ENCODE data around the gene BPIFA2. TPM values are rescaled to one million over a fixed set of nuclear protein-coding genes. Genes with fewer than 3 reads are reported as not detected.

Gene BPIFA2
- total and polyA plus RNA-seq, 12 donors = not detected

DNA sequence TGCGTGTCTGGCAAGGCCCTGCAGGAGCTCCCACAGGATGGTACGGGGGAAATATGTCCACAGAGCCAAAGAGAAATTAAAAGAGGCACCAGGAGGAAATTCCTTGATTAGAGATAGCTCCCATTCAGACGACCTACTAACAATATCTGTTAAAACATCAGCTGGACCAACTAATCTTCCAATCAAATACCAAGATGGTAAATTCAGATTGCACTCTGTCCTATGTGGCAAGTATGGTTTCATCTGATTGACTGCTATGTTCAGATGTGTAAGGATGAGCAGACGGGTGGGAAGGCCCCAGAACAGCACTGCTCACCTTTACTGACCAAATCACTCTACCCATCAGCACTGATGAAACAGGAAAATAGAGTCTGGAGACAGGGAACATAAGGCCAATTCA is 19.5 kb downstream of the BPIFA2 start:
- no peak overlapping the region for H3K27ac ChIP-seq
- TF ChIP-seq, protein P1, sequence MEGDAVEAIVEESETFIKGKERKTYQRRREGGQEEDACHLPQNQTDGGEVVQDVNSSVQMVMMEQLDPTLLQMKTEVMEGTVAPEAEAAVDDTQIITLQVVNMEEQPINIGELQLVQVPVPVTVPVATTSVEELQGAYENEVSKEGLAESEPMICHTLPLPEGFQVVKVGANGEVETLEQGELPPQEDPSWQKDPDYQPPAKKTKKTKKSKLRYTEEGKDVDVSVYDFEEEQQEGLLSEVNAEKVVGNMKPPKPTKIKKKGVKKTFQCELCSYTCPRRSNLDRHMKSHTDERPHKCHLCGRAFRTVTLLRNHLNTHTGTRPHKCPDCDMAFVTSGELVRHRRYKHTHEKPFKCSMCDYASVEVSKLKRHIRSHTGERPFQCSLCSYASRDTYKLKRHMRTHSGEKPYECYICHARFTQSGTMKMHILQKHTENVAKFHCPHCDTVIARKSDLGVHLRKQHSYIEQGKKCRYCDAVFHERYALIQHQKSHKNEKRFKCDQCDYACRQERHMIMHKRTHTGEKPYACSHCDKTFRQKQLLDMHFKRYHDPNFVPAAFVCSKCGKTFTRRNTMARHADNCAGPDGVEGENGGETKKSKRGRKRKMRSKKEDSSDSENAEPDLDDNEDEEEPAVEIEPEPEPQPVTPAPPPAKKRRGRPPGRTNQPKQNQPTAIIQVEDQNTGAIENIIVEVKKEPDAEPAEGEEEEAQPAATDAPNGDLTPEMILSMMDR (IDR thresholded peaks at IDR 0.05) = no peak
- no peak for TF ChIP-seq POLR2A (IDR thresholded peaks at IDR 0.05)
- H3K9me3 ChIP-seq (replicated peaks in 1 of 3) = no peaks in the 10 kb centered on the region
- H3K27me3 ChIP-seq = no peaks in the 10 kb centered on the region
- intact Hi-C loops (cut with DNase I) = no loop called here
- no peak overlapping the region for H3K4me3 ChIP-seq
- no peaks in the 10 kb centered on the region for H3K36me3 ChIP-seq (replicated peaks in 1 of 2)
- H3K4me1 ChIP-seq (replicated peaks in 1 of 2) = no peaks in the 10 kb centered on the region
- no peak for DNase-seq
- WGBS, 4 donors = 75 to 84% (median 81%) methylated on average over 3 to 4 of the region's 4 CpGs

DNA sequence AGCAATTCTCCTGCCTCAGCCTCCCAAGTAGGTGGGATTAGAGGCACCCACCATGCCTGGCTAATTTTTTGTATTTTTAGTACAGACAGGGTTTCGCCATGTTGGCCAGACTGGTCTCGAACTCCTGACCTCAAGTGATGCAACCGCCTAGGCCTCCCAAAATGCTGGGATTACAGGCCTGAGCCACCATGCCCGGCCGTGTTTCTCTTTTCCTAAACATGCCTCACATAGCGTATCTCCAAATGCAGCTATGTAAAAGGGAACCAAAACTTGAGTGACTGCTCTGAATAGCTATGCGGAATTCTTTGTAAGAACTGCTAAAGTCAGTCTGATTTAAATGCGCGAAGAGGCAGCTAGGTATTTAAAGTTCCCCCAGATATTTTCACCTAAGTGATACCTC is 20.5 kb downstream of the BPIFA2 start:
- 85 to 87% (median 86%) methylated on average over 9 of the region's 9 CpGs for WGBS, 4 donors
- TF ChIP-seq, protein P1 (IDR thresholded peaks at IDR 0.05) = no peak
- no peak for TF ChIP-seq POLR2A (IDR thresholded peaks at IDR 0.05)

DNA sequence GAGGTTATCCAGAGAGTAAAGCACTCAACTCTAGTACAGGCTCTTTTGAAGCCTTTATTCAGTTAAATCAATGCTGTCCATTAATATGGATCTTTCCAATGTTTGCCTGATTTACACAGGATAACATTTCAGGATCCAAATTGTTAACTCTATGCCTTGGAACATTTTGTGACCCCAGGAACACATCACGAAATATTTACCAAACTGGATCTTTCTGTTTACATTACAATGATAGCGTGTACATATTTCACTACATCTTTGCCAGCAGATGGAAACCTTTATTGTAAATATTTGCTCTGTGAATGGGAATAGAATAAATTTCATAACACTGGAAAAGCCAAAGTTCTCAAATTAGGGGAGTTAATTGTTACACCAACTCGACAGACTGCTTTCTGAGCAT is 23.5 kb downstream of the BPIFA2 start:
- intact Hi-C loops (cut with DNase I) = no loop called here
- no peak for TF ChIP-seq POLR2A (IDR thresholded peaks at IDR 0.05)
- TF ChIP-seq, protein P1 (IDR thresholded peaks at IDR 0.05) = no peak
- Histone ChIP-seq H3K27ac (no peak overlapping the region), H3K27me3 (no peaks in the 10 kb centered on the region), H3K4me3 (no peak overlapping the region), H3K4me1 (replicated peaks in 1 of 2) (no peaks in the 10 kb centered on the region), H3K36me3 (replicated peaks in 1 of 2) (no peaks in the 10 kb centered on the region), H3K9me3 (replicated peaks in 1 of 3) (no peaks in the 10 kb centered on the region)
- no peak for DNase-seq
- 38 to 54% (median 48%) methylated on average over 3 of the region's 3 CpGs for WGBS, 4 donors

More for the DNA sequence above, 20.5 kb downstream of the BPIFA2 start:
- H3K4me3 ChIP-seq = no peak overlapping the region
- no peaks in the 10 kb centered on the region for H3K4me1 ChIP-seq (replicated peaks in 1 of 2)
- H3K36me3 ChIP-seq (replicated peaks in 1 of 2) = no peaks in the 10 kb centered on the region
- DNase-seq = no peak
- H3K9me3 ChIP-seq (replicated peaks in 1 of 3) = no peaks in the 10 kb centered on the region
- intact Hi-C loops (cut with DNase I) = no loop called here
- no peaks in the 10 kb centered on the region for H3K27me3 ChIP-seq
- no peak overlapping the region for H3K27ac ChIP-seq

DNA sequence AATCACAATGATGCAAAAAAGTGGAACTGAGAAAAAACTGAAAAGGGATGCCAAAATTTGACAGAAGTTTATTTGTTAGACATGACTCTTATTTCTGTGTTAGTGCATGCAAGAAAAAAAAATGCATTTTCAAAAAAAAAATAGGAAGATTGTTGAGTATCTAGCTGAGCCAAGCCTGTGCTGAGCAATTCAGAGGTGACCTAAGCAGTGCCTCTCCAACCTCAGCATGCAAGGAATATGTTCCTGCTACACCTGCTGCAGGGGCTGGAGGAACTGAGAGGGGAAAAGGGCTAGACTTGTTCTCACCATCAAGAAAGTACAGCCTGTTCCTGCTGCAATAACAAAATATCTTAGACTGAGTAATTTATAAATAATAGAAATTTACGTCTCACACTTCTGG is 24.0 kb downstream of the BPIFA2 start:
- Histone ChIP-seq H3K9me3 (replicated peaks in 1 of 3) (no peaks in the 10 kb centered on the region), H3K4me1 (replicated peaks in 1 of 2) (no peaks in the 10 kb centered on the region), H3K4me3 (no peak overlapping the region), H3K36me3 (replicated peaks in 1 of 2) (no peaks in the 10 kb centered on the region), H3K27me3 (no peaks in the 10 kb centered on the region), H3K27ac (no peak overlapping the region)
- intact Hi-C loops (cut with DNase I) = no loop called here
- 76 to 87% (median 82%) methylated on average over 1 of the region's 1 CpG for WGBS, 4 donors
- no peak for DNase-seq
- TF ChIP-seq, protein P1 (IDR thresholded peaks at IDR 0.05) = no peak
- TF ChIP-seq POLR2A (IDR thresholded peaks at IDR 0.05) = no peak

All from adrenal gland (tissue), 12 donors.